ENCODE data around the gene KRTAP24-1.

GRCh38 chr21:30238168-30238567, 44.6 kb downstream of the KRTAP24-1 start:
- TF ChIP-seq CTCF (IDR thresholded peaks at IDR 0.05), result no peak
- TF ChIP-seq POLR2A (IDR thresholded peaks at IDR 0.05), result no peak

Data from lower leg skin (tissue), 3 donors.